HEK293 (cell line): Measurements from ENCODE around the gene ROBO1.
A peak's percentile ranks its signal among the peaks of the same experiment; 100 is the strongest.

Experiments
- CTCF ChIA-PET: fragments of 350-600 bp; formaldehyde crosslinking; extraction: SDS; loops from one replicate; lab custom pipeline; 2021; ENCODE audit warnings: antibody characterized with exemption; lab: Yijun Ruan, JAX
- POLR2A ChIA-PET: fragments of 300-600 bp; formaldehyde crosslinking; extraction: SDS; loops from one replicate; lab custom pipeline; 2020; ENCODE audit warnings: antibody characterized with exemption, inconsistent platforms; lab: Yijun Ruan, JAX
- H3K27ac ChIP-seq: fragments of 200-500 bp; sonication (Bioruptor generic); 2 replicates; pipeline ENCODE4 v1.5.1; 2014; ENCODE audit warnings: low read depth, low read length, control low read depth, inconsistent platforms; ENCODE audit errors: extremely low read depth
- H3K36me3 ChIP-seq, 2 experiments: fragments of 200-500 bp in 1 of 2; sonication (Bioruptor generic) in 1 of 2; 1 replicate in 1 of 2; 2 replicates in 1 of 2; pipeline ENCODE4 v1.5.1; 2014 to 2017; ENCODE audit warnings: inconsistent platforms in 2 of 2, low read length in 2 of 2; ENCODE audit not compliant: control insufficient read depth in 2 of 2, insufficient read depth in 1 of 2
- H3K4me1 ChIP-seq: fragments of 200-500 bp; sonication (Bioruptor generic); 2 replicates; pipeline ENCODE4 v1.5.1; 2014; ENCODE audit warnings: mild to moderate bottlenecking, low read length, inconsistent platforms; ENCODE audit not compliant: control insufficient read depth, insufficient read depth
- H3K4me3 ChIP-seq: 2 replicates; pipeline ENCODE4 v1.5.1; 2011; ENCODE audit warnings: low read depth, mild to moderate bottlenecking, control low read depth, low read length, moderate library complexity
- H3K9me3 ChIP-seq: fragments of 200-500 bp; sonication (Bioruptor generic); 2 replicates; pipeline ENCODE4 v1.5.1; 2014; ENCODE audit warnings: low read depth, low read length, inconsistent platforms; ENCODE audit not compliant: control insufficient read depth, insufficient read depth
- FEZF1 ChIP-seq: fragments of 450-650 bp; formaldehyde crosslinking; IDR thresholded peaks from 2 replicates; pipeline ENCODE4 v1.5.1; 2016; ENCODE audit warnings: missing biosample characterization, missing genetic modification characterization
- PRDM6 ChIP-seq: fragments of 450-650 bp; formaldehyde crosslinking; IDR thresholded peaks from 2 replicates; pipeline ENCODE4 v1.5.1; 2017; ENCODE audit warnings: missing biosample characterization, missing genetic modification characterization
- WT1 ChIP-seq: fragments of 450-650 bp; formaldehyde crosslinking; IDR thresholded peaks from 2 replicates; pipeline ENCODE4 v1.5.1; 2016; ENCODE audit warnings: missing biosample characterization, missing genetic modification characterization
- ZBTB48 ChIP-seq: fragments of 450-650 bp; formaldehyde crosslinking; IDR thresholded peaks from 2 replicates; pipeline ENCODE4 v1.5.1; 2016; ENCODE audit warnings: missing biosample characterization, missing genetic modification characterization
- ZFP37 ChIP-seq: fragments of 450-650 bp; formaldehyde crosslinking; IDR thresholded peaks from 2 replicates; pipeline ENCODE4 v1.5.1; 2016; ENCODE audit warnings: missing biosample characterization, missing genetic modification characterization
- ZNF112 ChIP-seq: fragments of 450-650 bp; formaldehyde crosslinking; IDR thresholded peaks from 2 replicates; pipeline ENCODE4 v1.5.0; 2017; ENCODE audit warnings: missing biosample characterization, missing genetic modification characterization
- ZNF157 ChIP-seq: fragments of 450-650 bp; formaldehyde crosslinking; IDR thresholded peaks from 2 replicates; pipeline ENCODE4 v1.5.1; 2016; ENCODE audit warnings: missing biosample characterization, missing genetic modification characterization
- ZNF211 ChIP-seq: fragments of 450-650 bp; formaldehyde crosslinking; IDR thresholded peaks from 2 replicates; pipeline ENCODE4 v1.5.1; 2016; ENCODE audit warnings: low read depth, missing biosample characterization, missing genetic modification characterization
- ZNF423 ChIP-seq: fragments of 450-650 bp; formaldehyde crosslinking; IDR thresholded peaks from 2 replicates; pipeline ENCODE4 v1.5.1; 2016; ENCODE audit warnings: missing biosample characterization, missing genetic modification characterization
- ZNF426 ChIP-seq: fragments of 450-650 bp; formaldehyde crosslinking; IDR thresholded peaks from 2 replicates; pipeline ENCODE4 v1.5.1; 2017; ENCODE audit warnings: missing biosample characterization, missing genetic modification characterization, mild to moderate bottlenecking, inconsistent platforms, moderate library complexity
- ZNF48 ChIP-seq: fragments of 450-650 bp; formaldehyde crosslinking; IDR thresholded peaks from 2 replicates; pipeline ENCODE4 v1.5.1; 2016; ENCODE audit warnings: missing biosample characterization, missing genetic modification characterization
- ZNF580 ChIP-seq: fragments of 450-650 bp; formaldehyde crosslinking; IDR thresholded peaks from 2 replicates; pipeline ENCODE4 v1.5.1; 2016; ENCODE audit warnings: missing biosample characterization, missing genetic modification characterization
- ZNF623 ChIP-seq: fragments of 450-650 bp; formaldehyde crosslinking; IDR thresholded peaks from 2 replicates; pipeline ENCODE4 v1.5.1; 2016; ENCODE audit warnings: missing biosample characterization, missing genetic modification characterization
- ZNF626 ChIP-seq: fragments of 450-650 bp; sonication (Bioruptor Pico); formaldehyde crosslinking; IDR thresholded peaks from 2 replicates; pipeline ENCODE4 v1.5.1; 2018; ENCODE audit warnings: missing biosample characterization, missing genetic modification characterization, inconsistent platforms
- ZNF658 ChIP-seq: fragments of 450-650 bp; formaldehyde crosslinking; IDR thresholded peaks from 2 replicates; pipeline ENCODE4; 2016; ENCODE audit warnings: missing biosample characterization, missing genetic modification characterization
- ZNF660 ChIP-seq: fragments of 450-650 bp; IDR thresholded peaks from 2 replicates; pipeline ENCODE4 v1.5.1; 2018; ENCODE audit warnings: missing biosample characterization, mild to moderate bottlenecking, missing genetic modification characterization
- ZNF791 ChIP-seq: fragments of 450-650 bp; formaldehyde crosslinking; IDR thresholded peaks from 2 replicates; pipeline ENCODE4 v1.5.1; 2016; ENCODE audit warnings: missing biosample characterization, missing genetic modification characterization
- ZNF830 ChIP-seq: fragments of 450-650 bp; IDR thresholded peaks from 2 replicates; pipeline ENCODE4 v1.5.0; 2018; ENCODE audit warnings: missing biosample characterization, missing genetic modification characterization, low read depth, mild to moderate bottlenecking, moderate library complexity
- TF ChIP-seq, protein P1 (sequence below): fragments of 450-650 bp; formaldehyde crosslinking; IDR thresholded peaks from 2 replicates; pipeline ENCODE4 v1.5.1; 2016; ENCODE audit warnings: missing biosample characterization, missing genetic modification characterization, borderline replicate concordance
- TF ChIP-seq, protein P2 (sequence below): fragments of 450-650 bp; formaldehyde crosslinking; IDR thresholded peaks from 2 replicates; pipeline ENCODE4 v1.5.1; 2016; ENCODE audit warnings: missing biosample characterization, missing genetic modification characterization

Gene ROBO1

GRCh38 chr3:78708565-78709073 is 1059.2 kb downstream of the ROBO1 start:
- Histone ChIP-seq H3K4me3 (no peak overlapping the region), H3K36me3 (peaks cover 0 to 9% of the 10 kb centered on the region in 2 experiments; a peak in 1 of 3 replicates), H3K27ac (no peak overlapping the region), H3K4me1 (peaks cover 14% of the 10 kb centered on the region), H3K9me3 (no peaks in the 10 kb centered on the region)
- ChIA-PET CTCF (no interaction called here), POLR2A (no interaction called here)
- TF ChIP-seq ZNF623 (no peak), FEZF1 (tag by site-specific recombination) (peak; percentile 20; the same call in 1 of the 2 replicates), ZNF48 (tag by site-specific recombination) (no peak), ZNF658 (tag by site-specific recombination) (no peak), ZNF426 (no peak), PRDM6 (peak; percentile 74), ZNF660 (tag by site-specific recombination) (no peak), ZFP37 (no peak), ZNF580 (no peak)
- TF ChIP-seq, protein P1, sequence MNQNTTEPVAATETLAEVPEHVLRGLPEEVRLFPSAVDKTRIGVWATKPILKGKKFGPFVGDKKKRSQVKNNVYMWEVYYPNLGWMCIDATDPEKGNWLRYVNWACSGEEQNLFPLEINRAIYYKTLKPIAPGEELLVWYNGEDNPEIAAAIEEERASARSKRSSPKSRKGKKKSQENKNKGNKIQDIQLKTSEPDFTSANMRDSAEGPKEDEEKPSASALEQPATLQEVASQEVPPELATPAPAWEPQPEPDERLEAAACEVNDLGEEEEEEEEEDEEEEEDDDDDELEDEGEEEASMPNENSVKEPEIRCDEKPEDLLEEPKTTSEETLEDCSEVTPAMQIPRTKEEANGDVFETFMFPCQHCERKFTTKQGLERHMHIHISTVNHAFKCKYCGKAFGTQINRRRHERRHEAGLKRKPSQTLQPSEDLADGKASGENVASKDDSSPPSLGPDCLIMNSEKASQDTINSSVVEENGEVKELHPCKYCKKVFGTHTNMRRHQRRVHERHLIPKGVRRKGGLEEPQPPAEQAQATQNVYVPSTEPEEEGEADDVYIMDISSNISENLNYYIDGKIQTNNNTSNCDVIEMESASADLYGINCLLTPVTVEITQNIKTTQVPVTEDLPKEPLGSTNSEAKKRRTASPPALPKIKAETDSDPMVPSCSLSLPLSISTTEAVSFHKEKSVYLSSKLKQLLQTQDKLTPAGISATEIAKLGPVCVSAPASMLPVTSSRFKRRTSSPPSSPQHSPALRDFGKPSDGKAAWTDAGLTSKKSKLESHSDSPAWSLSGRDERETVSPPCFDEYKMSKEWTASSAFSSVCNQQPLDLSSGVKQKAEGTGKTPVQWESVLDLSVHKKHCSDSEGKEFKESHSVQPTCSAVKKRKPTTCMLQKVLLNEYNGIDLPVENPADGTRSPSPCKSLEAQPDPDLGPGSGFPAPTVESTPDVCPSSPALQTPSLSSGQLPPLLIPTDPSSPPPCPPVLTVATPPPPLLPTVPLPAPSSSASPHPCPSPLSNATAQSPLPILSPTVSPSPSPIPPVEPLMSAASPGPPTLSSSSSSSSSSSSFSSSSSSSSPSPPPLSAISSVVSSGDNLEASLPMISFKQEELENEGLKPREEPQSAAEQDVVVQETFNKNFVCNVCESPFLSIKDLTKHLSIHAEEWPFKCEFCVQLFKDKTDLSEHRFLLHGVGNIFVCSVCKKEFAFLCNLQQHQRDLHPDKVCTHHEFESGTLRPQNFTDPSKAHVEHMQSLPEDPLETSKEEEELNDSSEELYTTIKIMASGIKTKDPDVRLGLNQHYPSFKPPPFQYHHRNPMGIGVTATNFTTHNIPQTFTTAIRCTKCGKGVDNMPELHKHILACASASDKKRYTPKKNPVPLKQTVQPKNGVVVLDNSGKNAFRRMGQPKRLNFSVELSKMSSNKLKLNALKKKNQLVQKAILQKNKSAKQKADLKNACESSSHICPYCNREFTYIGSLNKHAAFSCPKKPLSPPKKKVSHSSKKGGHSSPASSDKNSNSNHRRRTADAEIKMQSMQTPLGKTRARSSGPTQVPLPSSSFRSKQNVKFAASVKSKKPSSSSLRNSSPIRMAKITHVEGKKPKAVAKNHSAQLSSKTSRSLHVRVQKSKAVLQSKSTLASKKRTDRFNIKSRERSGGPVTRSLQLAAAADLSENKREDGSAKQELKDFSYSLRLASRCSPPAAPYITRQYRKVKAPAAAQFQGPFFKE (tag by site-specific recombination), result no peak
- TF ChIP-seq, protein P2, sequence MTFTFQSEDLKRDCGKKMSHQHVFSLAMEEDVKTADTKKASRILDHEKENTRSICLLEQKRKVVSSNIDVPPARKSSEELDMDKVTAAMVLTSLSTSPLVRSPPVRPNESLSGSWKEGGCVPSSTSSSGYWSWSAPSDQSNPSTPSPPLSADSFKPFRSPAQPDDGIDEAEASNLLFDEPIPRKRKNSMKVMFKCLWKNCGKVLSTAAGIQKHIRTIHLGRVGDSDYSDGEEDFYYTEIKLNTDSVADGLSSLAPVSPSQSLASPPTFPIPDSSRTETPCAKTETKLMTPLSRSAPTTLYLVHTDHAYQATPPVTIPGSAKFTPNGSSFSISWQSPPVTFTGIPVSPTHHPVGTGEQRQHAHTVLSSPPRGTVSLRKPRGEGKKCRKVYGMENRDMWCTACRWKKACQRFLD (tag by site-specific recombination), result no peak

- no peak for TF ChIP-seq ZNF423
- TF ChIP-seq ZBTB48 (tag by site-specific recombination), result no peak
- TF ChIP-seq ZNF157, result no peak
- no peak for TF ChIP-seq ZNF626 (tag by site-specific recombination)
- no peak for TF ChIP-seq ZNF112 (tag by site-specific recombination)
- no peak for TF ChIP-seq WT1
- TF ChIP-seq ZNF830 (tag by site-specific recombination), result no peak
- no peak for TF ChIP-seq PRDM6
- no peak for TF ChIP-seq ZNF791 (tag by site-specific recombination)
- TF ChIP-seq ZNF211 (tag by site-specific recombination), result no peak
- Histone ChIP-seq H3K27ac (no peak overlapping the region), H3K4me3 (no peak overlapping the region), H3K9me3 (no peaks in the 10 kb centered on the region), H3K36me3 (peaks cover 0 to 9% of the 10 kb centered on the region in 2 experiments; a peak in 1 of 3 replicates), H3K4me1 (peaks cover 12% of the 10 kb centered on the region)
- ChIA-PET POLR2A (no interaction called here), CTCF (interaction anchor here (1.2 kb wide), 1 partner anchor 10 kb away, joined by 5 read pairs; no protein-coding TSS in a partner anchor)
Observed at GRCh38 chr3:78707609-78708008, 1060.2 kb downstream of the ROBO1 start.
